ENCODE measurements around the gene EML4. TPM values are rescaled to one million over a fixed set of nuclear protein-coding genes. Genes with fewer than 3 reads are reported as not detected.

The EML4 gene
- total RNA-seq, 4 donors from 2014 or later = 20.8 to 29.8 (median 25.3) TPM

DNA sequence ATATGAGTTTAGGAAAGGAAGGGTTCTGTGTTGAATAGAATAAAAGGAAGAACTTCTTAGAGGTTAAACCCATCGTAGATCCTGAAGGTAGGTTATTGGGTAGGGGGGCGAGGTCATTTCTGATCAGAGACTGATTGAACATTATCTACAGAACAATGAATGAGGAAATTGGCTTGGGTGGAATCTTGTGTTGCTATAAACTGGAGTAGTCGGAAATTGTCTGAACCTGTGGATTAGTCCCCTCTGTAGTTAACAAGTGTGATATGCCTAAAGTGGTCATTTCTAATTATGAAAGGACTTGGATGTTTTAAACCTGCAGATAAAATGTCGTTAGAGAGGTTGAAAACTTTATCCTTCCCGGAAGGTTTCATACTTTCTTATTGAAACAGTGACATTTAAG is 42.1 kb downstream of the EML4 start:
- no peaks in the 10 kb centered on the region for H3K9me3 ChIP-seq
- no peak overlapping the region for H3K27ac ChIP-seq
- H3K36me3 ChIP-seq = no peaks in the 10 kb centered on the region
- H3K27me3 ChIP-seq = no peaks in the 10 kb centered on the region
- H3K4me1 ChIP-seq = peaks cover 0 to under 1% (median 0%) of the 10 kb centered on the region in 4 donors
- 96 to 97% methylated on average over 5 of the region's 5 CpGs for WGBS, 2 donors
- H3K4me3 ChIP-seq = no peak overlapping the region
- DNase-seq (ENCODE audit: low spot score in 2 of 2) = no peak
- TF ChIP-seq, protein P1, sequence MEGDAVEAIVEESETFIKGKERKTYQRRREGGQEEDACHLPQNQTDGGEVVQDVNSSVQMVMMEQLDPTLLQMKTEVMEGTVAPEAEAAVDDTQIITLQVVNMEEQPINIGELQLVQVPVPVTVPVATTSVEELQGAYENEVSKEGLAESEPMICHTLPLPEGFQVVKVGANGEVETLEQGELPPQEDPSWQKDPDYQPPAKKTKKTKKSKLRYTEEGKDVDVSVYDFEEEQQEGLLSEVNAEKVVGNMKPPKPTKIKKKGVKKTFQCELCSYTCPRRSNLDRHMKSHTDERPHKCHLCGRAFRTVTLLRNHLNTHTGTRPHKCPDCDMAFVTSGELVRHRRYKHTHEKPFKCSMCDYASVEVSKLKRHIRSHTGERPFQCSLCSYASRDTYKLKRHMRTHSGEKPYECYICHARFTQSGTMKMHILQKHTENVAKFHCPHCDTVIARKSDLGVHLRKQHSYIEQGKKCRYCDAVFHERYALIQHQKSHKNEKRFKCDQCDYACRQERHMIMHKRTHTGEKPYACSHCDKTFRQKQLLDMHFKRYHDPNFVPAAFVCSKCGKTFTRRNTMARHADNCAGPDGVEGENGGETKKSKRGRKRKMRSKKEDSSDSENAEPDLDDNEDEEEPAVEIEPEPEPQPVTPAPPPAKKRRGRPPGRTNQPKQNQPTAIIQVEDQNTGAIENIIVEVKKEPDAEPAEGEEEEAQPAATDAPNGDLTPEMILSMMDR (IDR thresholded peaks at IDR 0.05) = no peak
- TF ChIP-seq EP300 (IDR thresholded peaks at IDR 0.05) (no peak), POLR2A (IDR thresholded peaks at IDR 0.05) (no peak)

DNA sequence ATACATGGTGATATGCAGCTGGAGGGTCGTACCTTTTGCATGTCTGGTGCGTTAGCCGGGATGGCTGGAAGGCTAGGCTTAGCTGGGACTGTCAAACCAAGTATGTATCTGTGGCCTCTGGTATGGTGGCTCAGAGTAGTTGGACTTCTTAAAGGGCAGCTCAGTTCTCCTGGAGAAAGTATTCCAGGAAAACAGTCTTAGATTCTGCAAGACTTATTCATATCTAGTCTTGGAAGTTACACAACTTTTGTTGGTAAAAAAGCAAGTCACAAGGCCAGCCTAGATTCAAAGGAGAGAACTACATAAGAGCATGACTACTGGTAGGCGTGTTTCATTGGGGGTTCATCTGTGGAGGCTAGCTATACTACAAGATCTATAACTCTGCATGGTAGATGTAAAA is 45.5 kb downstream of the EML4 start:
- Histone ChIP-seq H3K27me3 (no peaks in the 10 kb centered on the region), H3K27ac (no peak overlapping the region), H3K36me3 (no peaks in the 10 kb centered on the region), H3K9me3 (no peaks in the 10 kb centered on the region), H3K4me1 (peaks cover 0 to 7% (median 0%) of the 10 kb centered on the region in 4 donors), H3K4me3 (no peak overlapping the region)
- DNase-seq (ENCODE audit: low spot score in 2 of 2) = no peak
- no peak for TF ChIP-seq POLR2A (IDR thresholded peaks at IDR 0.05)
- TF ChIP-seq, protein P1 (IDR thresholded peaks at IDR 0.05) = no peak
- TF ChIP-seq EP300 (IDR thresholded peaks at IDR 0.05) = no peak
- WGBS, 2 donors = 85 to 89% methylated on average over 4 of the region's 4 CpGs

DNA sequence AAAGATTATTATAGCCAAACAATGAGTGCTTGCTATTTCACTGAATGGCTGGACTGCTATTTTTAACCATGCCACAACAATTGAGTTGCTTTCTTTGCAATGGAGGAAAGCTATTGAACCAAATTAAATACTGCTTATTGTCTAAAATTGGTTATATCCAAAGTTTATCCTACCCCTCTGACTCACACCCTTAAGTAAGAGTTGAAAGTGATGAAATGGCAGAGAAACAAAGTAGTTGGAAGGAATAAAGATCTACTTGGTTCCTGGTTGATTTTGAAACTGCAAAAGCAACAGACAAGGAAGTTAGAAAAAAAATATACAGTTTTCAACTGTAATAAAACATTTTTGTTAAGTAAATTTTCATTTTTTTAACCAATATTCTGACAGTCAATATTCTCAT is 47.5 kb downstream of the EML4 start:
- no peak for DNase-seq (ENCODE audit: low spot score in 2 of 2)
- Histone ChIP-seq H3K27ac (no peak overlapping the region), H3K36me3 (no peaks in the 10 kb centered on the region), H3K4me1 (peaks cover 0 to 7% (median 0%) of the 10 kb centered on the region in 4 donors), H3K9me3 (no peaks in the 10 kb centered on the region), H3K4me3 (no peak overlapping the region), H3K27me3 (no peaks in the 10 kb centered on the region)
- TF ChIP-seq POLR2A (IDR thresholded peaks at IDR 0.05) (no peak), EP300 (IDR thresholded peaks at IDR 0.05) (no peak)
- TF ChIP-seq, protein P1 (IDR thresholded peaks at IDR 0.05) = no peak

DNA sequence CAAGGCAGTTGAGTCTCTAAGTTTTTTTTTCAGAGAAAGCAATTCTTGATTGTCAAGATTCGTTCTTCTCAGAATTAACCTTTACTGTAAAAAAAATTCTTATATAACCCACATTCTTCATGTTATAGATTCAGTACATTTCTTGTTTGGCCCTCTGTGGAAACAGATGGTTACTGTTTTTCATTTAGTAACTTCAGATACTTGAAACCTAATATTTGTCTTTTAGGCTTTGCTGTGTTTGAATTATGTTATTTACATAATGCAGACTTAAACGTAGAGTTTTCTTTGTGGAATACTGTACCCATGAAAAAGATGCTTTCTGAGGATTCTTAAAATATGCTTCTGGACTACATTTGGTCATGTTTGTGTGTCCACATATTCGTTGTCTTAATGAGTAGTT is 48.2 kb downstream of the EML4 start:
- Histone ChIP-seq H3K27me3 (no peaks in the 10 kb centered on the region), H3K36me3 (no peaks in the 10 kb centered on the region), H3K4me1 (peaks cover 0 to 13% (median 0%) of the 10 kb centered on the region in 4 donors), H3K9me3 (no peaks in the 10 kb centered on the region), H3K27ac (no peak overlapping the region), H3K4me3 (no peak overlapping the region)
- WGBS, 2 donors = 75 to 77% methylated on average over 3 of the region's 3 CpGs
- DNase-seq (ENCODE audit: low spot score in 2 of 2) = no peak
- TF ChIP-seq EP300 (IDR thresholded peaks at IDR 0.05) = no peak
- TF ChIP-seq POLR2A (IDR thresholded peaks at IDR 0.05) = no peak
- TF ChIP-seq, protein P1 (IDR thresholded peaks at IDR 0.05) = no peak

DNA sequence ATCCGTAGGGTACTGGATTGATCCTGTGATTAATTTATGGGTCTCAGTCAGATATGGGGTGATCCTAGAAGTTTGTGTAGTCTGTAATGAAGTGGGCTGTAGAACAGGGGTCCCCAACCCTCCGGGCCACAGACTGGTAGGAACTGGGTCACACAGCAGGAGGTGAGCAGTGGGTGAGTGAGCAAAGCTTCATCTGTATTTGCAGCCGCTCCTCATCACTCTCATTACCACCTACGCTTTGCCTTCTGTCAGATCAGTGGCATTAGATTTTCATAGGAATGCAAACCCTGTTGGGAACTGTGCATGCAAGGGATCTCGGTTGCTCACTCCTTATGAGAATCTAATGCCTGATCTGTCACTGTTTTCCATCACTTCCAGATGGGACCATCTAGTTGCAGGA is 48.8 kb downstream of the EML4 start:
- no peak overlapping the region for H3K4me3 ChIP-seq
- 84 to 98% methylated on average over 5 of the region's 5 CpGs for WGBS, 2 donors
- H3K27me3 ChIP-seq = no peaks in the 10 kb centered on the region
- no peak for TF ChIP-seq EP300 (IDR thresholded peaks at IDR 0.05)
- no peak for TF ChIP-seq POLR2A (IDR thresholded peaks at IDR 0.05)
- TF ChIP-seq, protein P1 (IDR thresholded peaks at IDR 0.05) = no peak
- H3K9me3 ChIP-seq = no peaks in the 10 kb centered on the region
- no peak overlapping the region for H3K27ac ChIP-seq
- peaks cover 0 to 14% (median 0%) of the 10 kb centered on the region in 4 donors for H3K4me1 ChIP-seq
- H3K36me3 ChIP-seq = no peaks in the 10 kb centered on the region
- no peak for DNase-seq (ENCODE audit: low spot score in 2 of 2)

Measured in tibial nerve (tissue), 4 donors.